Activated naive CD4-positive, alpha-beta T cell treated with anti-CD3 and anti-CD28 coated beads, Interleukin-2, amount 50 U/mL, for 24 hours (primary cell): Measurements from ENCODE around the gene HECW1.
"Not testable (repeated sequence)": the region's sequence is repeated elsewhere in the genome, so short reads cannot be mapped to it uniquely, and the experiment has no call there.

Experiments used
- H3K27ac Mint-ChIP-seq: one replicate; pipeline ENCODE4 v1.8.0; 2021; ENCODE audit warnings: mild to moderate bottlenecking, mixed read lengths
- H3K27me3 Mint-ChIP-seq: one replicate; pipeline ENCODE4 v1.8.0; 2021; ENCODE audit warnings: mixed read lengths
- H3K36me3 Mint-ChIP-seq: one replicate; pipeline ENCODE4 v1.8.0; 2021; ENCODE audit warnings: mixed read lengths
- H3K4me1 Mint-ChIP-seq: one replicate; pipeline ENCODE4 v1.8.0; 2021; ENCODE audit warnings: mixed read lengths
- H3K4me3 Mint-ChIP-seq: one replicate; pipeline ENCODE4 v1.8.0; 2021; ENCODE audit warnings: mild to moderate bottlenecking, mixed read lengths
- H3K9me3 Mint-ChIP-seq: one replicate; pipeline ENCODE4 v1.8.0; 2021; ENCODE audit warnings: mixed read lengths

Gene HECW1

DNA sequence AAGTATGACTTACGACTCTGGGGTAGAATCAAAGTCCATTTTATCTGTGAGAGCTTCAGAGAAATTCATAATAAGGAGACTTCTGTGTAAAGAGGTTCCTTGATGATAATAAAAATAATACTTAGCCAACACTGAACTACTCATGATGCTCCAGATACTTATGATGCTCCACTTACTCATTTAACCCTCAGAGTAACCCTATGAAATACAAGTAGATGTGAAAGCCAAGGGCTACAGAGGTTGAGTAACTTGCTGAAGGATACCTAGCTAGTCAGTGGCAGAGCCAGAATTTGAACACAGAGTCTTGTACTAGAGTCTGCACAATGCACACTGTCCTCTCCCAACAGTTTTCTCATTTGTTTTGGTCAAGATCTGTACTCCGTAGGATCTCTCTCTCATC, 89.5 kb downstream of the HECW1 start:
- Mint-ChIP-seq H3K27ac (no peak overlapping the region), H3K4me3 (no peak overlapping the region), H3K4me1 (no peaks in the 10 kb centered on the region), H3K36me3 (no peaks in the 10 kb centered on the region), H3K9me3 (no peaks in the 10 kb centered on the region), H3K27me3 (peaks cover 10% of the 10 kb centered on the region)

DNA sequence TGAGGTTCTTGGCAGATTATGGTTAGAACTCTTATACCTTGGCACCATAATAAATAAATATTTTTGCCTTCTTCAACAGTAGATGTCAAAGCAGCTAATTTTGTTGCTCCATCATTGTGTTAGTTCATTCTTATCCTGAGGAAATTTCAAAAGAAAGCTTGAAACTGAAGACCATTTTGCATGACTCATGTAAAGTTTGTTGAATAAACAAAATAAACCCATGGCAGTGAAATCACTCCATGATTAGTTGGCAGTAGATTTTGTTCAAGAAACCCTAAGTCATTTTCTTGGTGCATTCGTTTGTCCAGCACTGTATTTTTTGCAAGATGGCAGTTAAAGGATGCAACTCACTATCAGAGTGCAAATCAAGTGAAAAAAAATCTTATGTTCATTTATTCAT, 91.6 kb downstream of the HECW1 start:
- no peaks in the 10 kb centered on the region for H3K9me3 Mint-ChIP-seq
- peaks cover 10% of the 10 kb centered on the region for H3K27me3 Mint-ChIP-seq
- H3K4me1 Mint-ChIP-seq, result no peaks in the 10 kb centered on the region
- no peaks in the 10 kb centered on the region for H3K36me3 Mint-ChIP-seq
- no peak overlapping the region for H3K27ac Mint-ChIP-seq
- H3K4me3 Mint-ChIP-seq, result no peak overlapping the region

DNA sequence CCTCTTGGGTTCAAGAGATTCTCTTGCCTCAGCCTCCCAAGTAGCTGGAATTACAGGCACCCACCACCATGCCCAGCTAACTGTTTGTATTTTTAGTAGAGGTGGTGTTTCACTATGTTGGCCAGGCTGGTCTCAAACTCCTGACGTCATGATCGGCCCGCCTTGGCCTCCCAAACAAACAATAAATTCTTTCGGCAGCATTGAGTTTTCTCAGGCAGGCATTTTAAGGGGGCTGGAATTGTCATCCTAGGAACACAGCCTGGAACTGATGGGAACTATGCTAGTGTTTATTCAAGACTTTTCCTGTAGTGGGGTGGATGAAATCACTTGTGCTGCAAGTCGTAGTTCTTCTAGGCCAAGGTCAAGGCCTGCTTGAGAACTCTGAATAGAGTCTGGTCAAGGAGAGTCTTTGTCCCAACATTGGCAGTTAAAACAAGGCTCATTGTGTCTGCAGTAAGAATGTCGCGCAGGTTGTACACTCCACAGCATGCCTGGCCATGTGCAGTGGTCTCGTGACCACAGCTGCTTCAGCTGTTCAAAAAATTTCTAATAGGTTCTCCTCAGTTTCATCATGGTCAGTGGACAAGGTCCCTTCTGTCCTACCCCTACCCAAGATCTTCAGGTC, 92.8 kb downstream of the HECW1 start:
- Mint-ChIP-seq H3K27me3 (peaks cover 12% of the 10 kb centered on the region), H3K27ac (no peak overlapping the region), H3K4me1 (no peaks in the 10 kb centered on the region), H3K9me3 (no peaks in the 10 kb centered on the region), H3K4me3 (no peak overlapping the region), H3K36me3 (no peaks in the 10 kb centered on the region)

DNA sequence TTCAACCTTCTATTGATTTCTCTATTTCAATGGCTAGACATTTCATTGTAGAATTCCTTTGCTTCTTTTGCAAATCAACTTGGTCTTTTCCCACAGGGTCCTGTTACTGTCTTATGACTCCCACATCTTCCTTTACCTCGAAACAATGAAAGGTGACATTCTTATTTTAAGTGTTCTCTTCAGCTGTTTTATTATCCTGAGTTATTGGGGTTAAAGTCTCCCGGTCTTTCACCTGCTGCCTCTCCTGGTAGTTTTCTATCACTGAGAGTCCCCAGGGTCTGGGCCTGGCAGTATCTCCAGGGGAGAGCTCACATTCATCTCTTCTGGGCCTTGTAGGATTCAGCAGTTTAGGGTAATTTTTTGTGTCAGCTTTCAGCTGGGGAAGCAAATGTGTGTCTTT, 95.8 kb downstream of the HECW1 start:
- no peak overlapping the region for H3K4me3 Mint-ChIP-seq
- peaks cover 7% of the 10 kb centered on the region for H3K27me3 Mint-ChIP-seq
- H3K27ac Mint-ChIP-seq, result no peak overlapping the region
- no peaks in the 10 kb centered on the region for H3K36me3 Mint-ChIP-seq
- no peaks in the 10 kb centered on the region for H3K9me3 Mint-ChIP-seq
- H3K4me1 Mint-ChIP-seq, result no peaks in the 10 kb centered on the region

DNA sequence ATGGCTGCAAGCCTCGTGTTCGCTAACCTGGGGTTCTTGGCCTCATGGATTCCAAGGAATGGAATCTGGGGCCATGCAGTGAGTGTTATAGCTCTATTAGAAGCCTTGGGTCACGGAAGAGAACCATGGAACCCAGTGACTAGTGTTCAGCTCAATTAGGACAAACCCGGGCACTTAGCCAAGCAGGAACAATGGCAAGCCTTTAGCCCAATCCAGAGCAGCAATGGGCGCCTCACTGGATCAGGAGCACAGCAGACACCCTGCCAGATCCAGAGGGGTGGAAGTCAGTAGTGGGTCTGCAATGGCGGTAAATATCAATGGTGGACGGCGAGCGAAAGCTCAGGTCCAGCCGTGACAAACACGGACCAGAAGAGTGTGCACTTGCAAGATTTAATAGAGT, 98.1 kb downstream of the HECW1 start:
- H3K36me3 Mint-ChIP-seq, result not testable (repeated sequence)

DNA sequence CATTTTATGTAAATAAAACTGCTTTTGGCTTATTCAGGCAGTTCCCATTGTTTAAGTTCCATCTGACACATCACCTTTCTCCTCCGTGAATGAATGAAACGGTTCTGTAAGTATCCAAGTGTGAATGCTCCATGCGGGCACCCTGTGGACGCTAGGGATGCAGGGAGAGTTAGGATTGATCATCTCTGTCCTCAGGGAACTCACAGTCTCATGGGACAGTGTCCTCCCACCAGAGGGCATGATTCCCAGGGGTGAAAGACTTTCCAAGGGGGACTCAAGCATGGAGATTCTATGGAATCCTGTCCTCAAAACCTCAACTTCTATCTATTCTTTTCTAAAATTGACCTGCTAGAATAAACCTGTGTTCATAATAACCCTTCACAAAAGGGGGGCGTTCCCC, 98.8 kb downstream of the HECW1 start:
- Mint-ChIP-seq H3K36me3 (no peaks in the 10 kb centered on the region), H3K4me3 (no peak overlapping the region), H3K9me3 (no peaks in the 10 kb centered on the region), H3K4me1 (no peaks in the 10 kb centered on the region), H3K27me3 (peaks cover 15% of the 10 kb centered on the region), H3K27ac (no peak overlapping the region)

More for the DNA sequence above, 98.1 kb downstream of the HECW1 start:
- not testable (repeated sequence) for H3K27ac Mint-ChIP-seq, H3K4me3 Mint-ChIP-seq, H3K4me1 Mint-ChIP-seq, H3K9me3 Mint-ChIP-seq
- peaks cover 13% of the 10 kb centered on the region for H3K27me3 Mint-ChIP-seq

DNA sequence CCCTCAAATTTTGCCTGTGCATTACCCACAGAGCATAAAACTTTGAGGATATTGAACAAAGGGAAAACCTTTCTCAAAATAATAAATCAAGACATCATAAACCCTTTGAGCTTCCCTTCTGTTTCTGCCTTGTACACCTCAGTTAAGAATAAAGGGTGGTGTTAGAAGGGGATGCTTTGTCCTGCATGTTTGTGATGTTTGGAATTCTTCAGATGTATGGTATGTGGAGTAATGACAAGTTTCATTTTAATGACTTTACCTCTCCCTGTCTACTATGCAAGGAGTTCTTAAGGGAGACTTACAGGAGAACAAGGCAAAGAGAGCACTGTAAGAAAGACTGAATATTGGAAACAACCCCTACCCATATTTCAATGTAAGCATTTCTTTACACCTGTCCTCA, 99.2 kb downstream of the HECW1 start:
- Mint-ChIP-seq H3K4me3 (no peak overlapping the region), H3K27me3 (peaks cover 15% of the 10 kb centered on the region), H3K36me3 (no peaks in the 10 kb centered on the region), H3K4me1 (no peaks in the 10 kb centered on the region), H3K27ac (no peak overlapping the region), H3K9me3 (no peaks in the 10 kb centered on the region)

DNA sequence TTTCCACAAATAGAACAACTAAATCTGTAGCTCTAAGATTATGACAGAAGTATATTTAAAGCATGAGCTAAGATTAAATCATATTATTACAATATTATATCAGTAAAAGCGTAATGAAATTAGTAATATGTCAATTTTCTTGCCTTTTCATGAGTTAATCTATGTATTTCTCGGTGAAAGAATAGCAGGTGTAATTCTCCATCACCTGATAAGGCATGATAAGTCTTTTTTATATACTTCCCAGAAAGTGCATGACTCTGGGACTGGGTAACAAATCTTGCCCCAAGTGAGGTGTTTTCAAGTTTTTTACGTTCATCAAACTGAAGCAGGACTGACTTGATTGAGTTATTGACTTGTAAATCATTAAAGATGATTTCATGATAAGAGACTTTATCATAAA, 100.5 kb downstream of the HECW1 start:
- Mint-ChIP-seq H3K36me3 (no peaks in the 10 kb centered on the region), H3K27ac (no peak overlapping the region), H3K9me3 (no peaks in the 10 kb centered on the region), H3K27me3 (peaks cover 15% of the 10 kb centered on the region), H3K4me1 (no peaks in the 10 kb centered on the region), H3K4me3 (no peak overlapping the region)

DNA sequence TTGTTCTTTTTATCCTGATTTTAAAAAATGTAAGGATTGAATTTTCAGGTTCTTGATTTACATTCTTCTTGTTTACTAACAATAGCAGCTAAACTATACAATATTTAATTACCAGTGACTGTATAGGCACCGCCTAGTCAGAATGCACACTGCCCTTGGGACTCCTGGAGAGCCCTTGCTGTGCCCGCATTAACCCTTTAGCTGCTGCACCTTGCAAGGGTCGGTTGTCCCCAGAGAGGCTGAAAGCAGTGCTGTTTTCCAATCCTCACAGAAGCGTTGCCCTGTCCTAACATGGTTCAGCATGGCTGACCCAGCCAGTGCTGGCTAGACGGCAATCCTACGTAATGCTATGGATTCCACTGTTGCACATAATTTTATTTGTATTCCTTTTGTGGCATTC, 102.6 kb downstream of the HECW1 start:
- no peak overlapping the region for H3K4me3 Mint-ChIP-seq
- no peak overlapping the region for H3K27ac Mint-ChIP-seq
- H3K36me3 Mint-ChIP-seq, result no peaks in the 10 kb centered on the region
- no peaks in the 10 kb centered on the region for H3K4me1 Mint-ChIP-seq
- peaks cover 13% of the 10 kb centered on the region for H3K27me3 Mint-ChIP-seq
- no peaks in the 10 kb centered on the region for H3K9me3 Mint-ChIP-seq

DNA sequence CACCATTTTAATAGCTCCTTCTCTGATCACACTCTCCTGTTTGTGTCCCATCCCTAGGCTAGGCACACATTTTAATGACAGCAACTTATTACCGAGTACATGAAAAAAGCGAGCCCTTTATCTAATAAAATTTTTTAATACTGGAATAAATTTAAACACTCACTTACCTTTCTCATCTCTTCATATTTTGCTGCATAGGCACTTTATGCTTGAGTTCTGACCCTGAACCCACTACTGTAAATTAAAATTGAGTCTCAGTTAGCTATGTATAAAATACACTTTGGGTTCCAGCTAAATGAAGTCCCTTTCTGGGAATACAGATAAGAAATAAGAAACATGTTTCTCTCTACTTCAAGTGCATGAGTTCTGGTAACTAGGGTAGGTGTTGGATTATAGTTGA, 104.6 kb downstream of the HECW1 start:
- no peaks in the 10 kb centered on the region for H3K9me3 Mint-ChIP-seq
- H3K4me1 Mint-ChIP-seq, result no peaks in the 10 kb centered on the region
- peaks cover 13% of the 10 kb centered on the region for H3K27me3 Mint-ChIP-seq
- no peak overlapping the region for H3K27ac Mint-ChIP-seq
- no peaks in the 10 kb centered on the region for H3K36me3 Mint-ChIP-seq
- H3K4me3 Mint-ChIP-seq, result no peak overlapping the region

DNA sequence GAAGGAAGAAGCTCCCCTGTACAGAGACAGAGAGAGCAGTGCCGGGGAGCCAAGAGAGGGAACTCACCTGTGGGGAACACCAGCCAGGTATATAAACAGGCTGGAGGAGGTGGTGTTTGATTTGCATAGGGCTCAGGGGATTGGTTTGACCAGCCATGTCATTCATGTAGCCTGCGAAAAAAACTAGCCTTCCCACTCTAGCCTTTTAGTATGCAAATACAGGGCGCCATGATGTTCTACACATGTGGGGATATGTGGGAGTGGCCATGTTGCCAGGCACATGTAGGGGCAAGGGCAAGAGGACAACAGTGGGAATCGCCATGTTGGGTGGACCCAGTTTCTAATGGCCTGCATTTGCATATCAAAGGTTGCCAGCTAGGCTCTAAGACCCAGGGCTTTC, 106.5 kb downstream of the HECW1 start:
- not testable (repeated sequence) for H3K36me3 Mint-ChIP-seq, H3K27ac Mint-ChIP-seq, H3K4me1 Mint-ChIP-seq, H3K9me3 Mint-ChIP-seq, H3K4me3 Mint-ChIP-seq
- H3K27me3 Mint-ChIP-seq, result peaks cover 10% of the 10 kb centered on the region

DNA sequence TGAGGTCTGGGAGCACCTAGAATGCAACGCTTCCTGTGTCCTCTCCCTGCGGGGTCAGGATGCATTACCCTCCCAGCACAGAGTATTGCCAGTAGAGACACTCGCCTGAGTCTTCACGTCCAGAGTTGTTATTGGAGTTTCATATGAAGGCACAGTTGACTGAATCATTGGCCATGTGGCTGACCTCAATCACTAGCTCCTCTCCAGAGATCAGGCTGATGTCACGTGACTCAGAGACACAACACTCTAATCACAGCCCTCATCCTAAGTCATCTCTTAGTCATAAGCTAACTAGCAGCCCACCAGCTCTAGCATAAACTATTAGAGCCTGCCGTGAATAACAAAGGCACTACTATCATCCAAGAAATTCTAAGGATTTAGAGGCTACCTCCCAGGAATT, 107.8 kb downstream of the HECW1 start:
- Mint-ChIP-seq H3K36me3 (no peaks in the 10 kb centered on the region), H3K9me3 (no peaks in the 10 kb centered on the region), H3K4me3 (no peak overlapping the region), H3K4me1 (no peaks in the 10 kb centered on the region), H3K27ac (no peak overlapping the region), H3K27me3 (peaks cover 6% of the 10 kb centered on the region)

DNA sequence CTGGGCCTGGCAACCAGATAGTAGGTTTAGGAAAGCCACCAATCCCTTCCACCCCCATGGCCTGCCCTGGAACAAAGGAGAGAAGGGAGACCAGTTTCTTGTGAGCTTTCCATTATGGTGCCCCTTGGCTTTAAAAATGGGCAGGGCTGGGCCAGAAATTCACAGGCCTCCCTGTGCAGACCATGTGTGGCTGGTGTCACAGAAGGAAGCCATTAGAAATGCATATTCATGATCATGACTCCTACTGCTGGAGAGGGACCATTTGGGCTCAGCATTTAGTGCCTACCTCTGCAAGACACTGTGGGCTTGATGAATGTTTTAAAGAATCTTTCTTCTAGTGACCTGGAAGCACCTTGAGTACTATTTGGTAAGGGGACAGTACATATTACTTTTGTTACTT, 108.3 kb downstream of the HECW1 start:
- H3K36me3 Mint-ChIP-seq, result no peaks in the 10 kb centered on the region
- no peak overlapping the region for H3K27ac Mint-ChIP-seq
- no peaks in the 10 kb centered on the region for H3K4me1 Mint-ChIP-seq
- no peak overlapping the region for H3K4me3 Mint-ChIP-seq
- peaks cover 5% of the 10 kb centered on the region for H3K27me3 Mint-ChIP-seq
- H3K9me3 Mint-ChIP-seq, result no peaks in the 10 kb centered on the region

DNA sequence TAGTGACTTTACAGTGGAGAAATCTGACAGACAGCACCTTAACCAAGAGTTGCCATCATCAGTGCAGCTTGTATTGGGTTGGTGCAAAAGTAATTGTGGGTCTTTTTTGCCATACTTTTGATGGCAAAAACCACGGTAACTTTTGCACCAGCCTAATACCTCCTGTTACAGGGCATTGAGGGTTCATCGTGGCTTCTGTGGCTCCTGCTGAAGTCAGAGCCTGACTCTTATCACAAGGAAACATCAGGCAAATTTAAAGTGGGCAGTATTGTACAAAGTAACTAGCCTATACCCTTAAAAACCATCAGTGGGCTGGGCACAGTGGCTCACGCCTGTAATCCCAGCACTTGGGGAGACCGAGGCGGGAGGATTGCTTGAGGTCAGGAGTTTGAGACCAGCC, 117.4 kb downstream of the HECW1 start:
- H3K4me1 Mint-ChIP-seq, result no peaks in the 10 kb centered on the region
- H3K4me3 Mint-ChIP-seq, result no peak overlapping the region
- H3K27ac Mint-ChIP-seq, result no peak overlapping the region
- H3K9me3 Mint-ChIP-seq, result no peaks in the 10 kb centered on the region
- H3K27me3 Mint-ChIP-seq, result peaks cover 7% of the 10 kb centered on the region
- no peaks in the 10 kb centered on the region for H3K36me3 Mint-ChIP-seq

DNA sequence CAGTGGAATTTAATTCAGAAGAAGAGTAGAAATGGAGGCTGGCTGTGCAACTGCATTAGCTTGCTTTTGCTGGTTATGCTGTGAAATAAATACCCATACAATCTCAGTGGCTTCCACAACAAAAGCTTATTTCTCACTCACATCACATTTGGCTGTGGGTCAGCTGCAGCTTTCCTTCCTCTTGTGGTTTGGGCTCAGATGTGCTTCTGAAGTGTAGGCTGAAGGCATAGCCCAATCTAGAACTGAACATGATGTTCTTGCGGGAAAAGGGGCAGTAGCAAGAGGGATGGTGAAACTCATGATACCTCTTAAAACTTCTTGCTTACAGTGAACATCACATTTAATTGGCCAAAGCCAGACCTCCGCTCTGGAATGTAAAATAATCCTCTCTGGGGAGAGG, 119.9 kb downstream of the HECW1 start:
- Mint-ChIP-seq H3K27me3 (peaks cover 7% of the 10 kb centered on the region), H3K36me3 (no peaks in the 10 kb centered on the region), H3K4me1 (no peaks in the 10 kb centered on the region), H3K27ac (no peak overlapping the region), H3K4me3 (no peak overlapping the region), H3K9me3 (no peaks in the 10 kb centered on the region)

DNA sequence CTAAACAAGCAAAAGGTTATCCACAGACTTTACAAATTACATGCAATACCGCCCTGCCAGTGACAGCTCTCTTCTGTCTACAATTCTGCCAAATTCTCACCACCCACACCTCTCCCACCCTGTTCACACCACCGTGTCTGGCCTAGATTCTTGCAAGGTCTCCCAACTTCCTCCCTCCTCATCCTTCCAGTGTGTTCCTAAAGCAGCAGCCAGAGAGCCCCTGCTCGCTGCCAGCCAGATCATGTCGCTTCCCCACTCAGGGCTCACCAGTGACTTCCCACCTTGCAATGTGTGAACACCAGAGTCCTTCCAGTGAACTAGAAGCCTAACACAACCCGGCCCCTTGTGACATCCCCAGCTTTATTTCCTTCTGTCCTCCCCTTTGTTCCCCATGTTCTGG, 121.6 kb downstream of the HECW1 start:
- Mint-ChIP-seq H3K27me3 (peaks cover 6% of the 10 kb centered on the region), H3K36me3 (no peaks in the 10 kb centered on the region), H3K27ac (no peak overlapping the region), H3K9me3 (no peaks in the 10 kb centered on the region), H3K4me3 (no peak overlapping the region), H3K4me1 (no peaks in the 10 kb centered on the region)

DNA sequence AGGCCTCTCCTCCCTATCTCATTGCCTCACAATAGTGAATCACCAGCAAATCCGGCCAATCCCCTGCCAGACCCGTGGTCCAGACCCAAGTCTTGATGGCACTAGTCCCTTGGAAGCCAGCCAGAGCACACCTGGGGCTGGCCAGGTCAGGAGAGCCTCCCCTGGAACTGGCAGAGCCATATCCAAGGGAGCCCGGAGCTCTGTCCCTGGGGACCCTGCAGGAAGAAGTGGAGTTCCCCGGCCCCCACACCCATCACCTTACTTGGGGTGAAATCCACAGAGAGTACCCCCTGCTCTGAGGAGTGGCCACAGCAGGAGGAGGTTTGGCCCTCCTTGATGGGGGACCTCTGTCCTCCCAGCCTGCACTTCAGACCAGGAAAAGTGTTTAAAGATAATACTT, 122.5 kb downstream of the HECW1 start:
- no peaks in the 10 kb centered on the region for H3K36me3 Mint-ChIP-seq
- no peaks in the 10 kb centered on the region for H3K9me3 Mint-ChIP-seq
- H3K4me1 Mint-ChIP-seq, result no peaks in the 10 kb centered on the region
- H3K27ac Mint-ChIP-seq, result no peak overlapping the region
- peaks cover 3% of the 10 kb centered on the region for H3K27me3 Mint-ChIP-seq
- H3K4me3 Mint-ChIP-seq, result no peak overlapping the region
